ENCODE measurements around the gene LTA. TPM values are rescaled to one million over a fixed set of nuclear protein-coding genes. Genes with fewer than 3 reads are reported as not detected.
"Not testable (repeated sequence)": the region's sequence is repeated elsewhere in the genome, so short reads cannot be mapped to it uniquely, and the experiment has no call there.

The LTA gene
- total RNA-seq, 1 experiment from 2014 or later = 1.1 TPM

GRCh38 chr6:31590691-31591090 is 18.6 kb downstream of the LTA start:
- H3K9me2 ChIP-seq (ENCODE audit: insufficient read depth); H3K9ac ChIP-seq (ENCODE audit: low read length); H3K9me3 ChIP-seq (ENCODE audit: control insufficient read depth in 1 of 2, insufficient read depth in 1 of 2, low read depth in 1 of 2, low read length in 2 of 2); RAD21 ChIA-PET (ENCODE audit: low non-redundant PET in 1 of 2, low total read pairs in 2 of 2, uncharacterized antibody in 2 of 2, unreplicated experiment in 2 of 2); H3K27ac ChIP-seq (ENCODE audit: low read depth, low read length); H2AFZ ChIP-seq (ENCODE audit: low read depth, low read length, poor library complexity, severe bottlenecking); H3K4me3 ChIP-seq (replicated peaks in 1 of 2; ENCODE audit: low read depth in 1 of 2, low read length in 2 of 2); H4K20me1 ChIP-seq (ENCODE audit: insufficient read depth); POLR2A ChIA-PET; H3K36me3 ChIP-seq (ENCODE audit: control insufficient read depth in 1 of 2, insufficient read depth in 2 of 2, low read length in 2 of 2); H3K79me2 ChIP-seq (ENCODE audit: insufficient read depth, low read length); DNase-seq (ENCODE audit: low read depth, low spot score); H3K4me1 ChIP-seq (ENCODE audit: control insufficient read depth in 1 of 2, insufficient read depth in 2 of 2, low read length in 2 of 2); H3K27me3 ChIP-seq (ENCODE audit: insufficient read depth, low read length); BruUV-seq (replicated peaks); ATAC-seq; intact Hi-C loops (cut with micrococcal nuclease); H3K4me2 ChIP-seq (ENCODE audit: low read length): not testable (repeated sequence)
- CTCF ChIA-PET = interaction anchor here (1.0 kb wide), 2 partner anchors 8 to 10 kb away, joined by 3 read pairs; no protein-coding TSS in a partner anchor

- H3K27me3 ChIP-seq (ENCODE audit: insufficient read depth, low read length) = no peaks in the 10 kb centered on the region
- intact Hi-C loops (cut with micrococcal nuclease) = no loop called here
- H3K4me1 ChIP-seq (ENCODE audit: control insufficient read depth in 1 of 2, insufficient read depth in 2 of 2, low read length in 2 of 2) = no peaks in the 10 kb centered on the region
- no peak overlapping the region for H3K4me3 ChIP-seq (replicated peaks in 1 of 2; ENCODE audit: low read depth in 1 of 2, low read length in 2 of 2)
- H3K27ac ChIP-seq (ENCODE audit: low read depth, low read length) = no peak overlapping the region
- no peak overlapping the region for H3K4me2 ChIP-seq (ENCODE audit: low read length)
- DNase-seq (ENCODE audit: low read depth, low spot score) (no peak), ATAC-seq (no peak)
- ChIA-PET CTCF (interaction anchor here (0.9 kb wide), 1 partner anchor 12 kb away, joined by 3 read pairs; no protein-coding TSS in a partner anchor), POLR2A (interaction anchor here (0.7 kb wide), 1 partner anchor 1371 kb away, joined by 3 read pairs; no protein-coding TSS in a partner anchor), RAD21 (ENCODE audit: low non-redundant PET in 1 of 2, low total read pairs in 2 of 2, uncharacterized antibody in 2 of 2, unreplicated experiment in 2 of 2) (no interaction called here)
- no TSS peak for BruUV-seq (replicated peaks)
- no peaks in the 10 kb centered on the region for H3K9me2 ChIP-seq (ENCODE audit: insufficient read depth)
- no peaks in the 10 kb centered on the region for H4K20me1 ChIP-seq (ENCODE audit: insufficient read depth)
- TF ChIP-seq CBX3 (IDR thresholded peaks at IDR 0.05; ENCODE audit: low read depth) (no peak), CEBPB (IDR thresholded peaks at IDR 0.05; ENCODE audit: low read depth) (no peak), EZH2 (IDR thresholded peaks at IDR 0.05) (no peak), JUND (IDR thresholded peaks at IDR 0.05) (no peak), REST (IDR thresholded peaks at IDR 0.05; ENCODE audit: low read depth) (no peak), ELF1 (IDR thresholded peaks at IDR 0.05; ENCODE audit: borderline replicate concordance, low read depth) (no peak), POLR2AphosphoS5 (IDR thresholded peaks at IDR 0.05; ENCODE audit: low read depth, low read length) (no peak), ATF3 (IDR thresholded peaks at IDR 0.05) (no peak), EGR1 (IDR thresholded peaks at IDR 0.05; ENCODE audit: low read depth) (no peak), MAX (IDR thresholded peaks at IDR 0.05) (no peak), YY1 (IDR thresholded peaks at IDR 0.05; ENCODE audit: extremely low read depth, insufficient replicate concordance, low read depth, low read length) (no peak), SIN3A (IDR thresholded peaks at IDR 0.05; ENCODE audit: low read depth) (no peak)
- no peaks in the 10 kb centered on the region for H3K36me3 ChIP-seq (ENCODE audit: control insufficient read depth in 1 of 2, insufficient read depth in 2 of 2, low read length in 2 of 2)
- H3K79me2 ChIP-seq (ENCODE audit: insufficient read depth, low read length) = no peaks in the 10 kb centered on the region
- no peak overlapping the region for H3K9ac ChIP-seq (ENCODE audit: low read length)
- no peak overlapping the region for H2AFZ ChIP-seq (ENCODE audit: low read depth, low read length, poor library complexity, severe bottlenecking)
- H3K9me3 ChIP-seq (ENCODE audit: control insufficient read depth in 1 of 2, insufficient read depth in 1 of 2, low read depth in 1 of 2, low read length in 2 of 2) = no peaks in the 10 kb centered on the region
Measured at GRCh38 chr6:31592396-31592771, 20.3 kb downstream of the LTA start.
